B cell (primary cell): ENCODE results near the gene LRRC15. TPM values are rescaled to one million over a fixed set of nuclear protein-coding genes. Genes with fewer than 3 reads are reported as not detected.

ENCODE experiments used
- ATAC-seq: fragments of 200-7000 bp; cut with Tn5 transposase; one replicate; pipeline ENCODE4 v1.10.0; 2021; ENCODE audit warnings: low read depth, mild to moderate bottlenecking, moderate number of reproducible peaks, moderate library complexity
- CTCF ChIA-PET: fragments of 350-600 bp; sonication (Branson Sonifier 250); formaldehyde crosslinking; loops from one replicate; lab custom pipeline; 2021; ENCODE audit warnings: antibody characterized with exemption, inconsistent platforms; lab: Charles Lee
- POLR2A ChIA-PET: fragments of 350-600 bp; sonication (Branson Sonifier 250); formaldehyde crosslinking; loops from one replicate; lab custom pipeline; 2021; ENCODE audit warnings: antibody characterized with exemption; lab: Charles Lee
- DNase-seq: peaks from one replicate; pipeline ENCODE4 v3.0.0; 2013
- H2AFZ ChIP-seq: 2 replicates; pipeline ENCODE4 v1.6.1; 2012; ENCODE audit warnings: mild to moderate bottlenecking, low read depth, low read length; ENCODE audit not compliant: insufficient read depth, poor library complexity, severe bottlenecking
- H3K27ac ChIP-seq, 2 donors: 1 replicate in 1 of 2; 2 replicates in 1 of 2; pipeline ENCODE4 v1.5.1; 2012 to 2013; ENCODE audit warnings: low read length in 2 of 2, mild to moderate bottlenecking in 2 of 2, moderate library complexity in 1 of 2
- H3K27me3 ChIP-seq, 4 experiments: fragments of 200-600 bp in 1 of 4; sonication (generic) in 1 of 4; replicated peaks in 1 of 4; 1 replicate in 2 of 4; 2 replicates in 2 of 4; pipeline versions ENCODE4 v1.6.1 to v1.7.0; 2013 to 2016; ENCODE audit warnings: low read length in 3 of 4, mild to moderate bottlenecking in 2 of 4, mixed read lengths in 1 of 4, moderate library complexity in 1 of 4; ENCODE audit not compliant: insufficient read depth in 4 of 4, control insufficient read depth in 3 of 4; ENCODE audit errors: control extremely low read depth in 1 of 4
- H3K36me3 ChIP-seq, 2 experiments: replicated peaks in 1 of 2; 1 replicate in 1 of 2; 2 replicates in 1 of 2; pipeline versions ENCODE4 v1.6.1 to v1.7.1; 2013; ENCODE audit warnings: low read length in 1 of 2; ENCODE audit not compliant: insufficient read depth in 2 of 2, control insufficient read depth in 1 of 2; ENCODE audit errors: control extremely low read depth in 1 of 2, extremely low read depth in 1 of 2
- H3K4me1 ChIP-seq, 2 donors: fragments of 200-600 bp in 1 of 2; sonication (generic) in 1 of 2; 1 replicate in 1 of 2; 2 replicates in 1 of 2; pipeline versions ENCODE4 v1.5.1 to v1.6.1; 2013 to 2017; ENCODE audit warnings: low read length in 2 of 2; ENCODE audit not compliant: control insufficient read depth in 2 of 2, insufficient read depth in 2 of 2
- H3K4me2 ChIP-seq: replicated peaks from 2 replicates; pipeline ENCODE3; 2012; ENCODE audit warnings: mild to moderate bottlenecking, low read depth, low read length; ENCODE audit not compliant: poor library complexity, severe bottlenecking
- H3K4me3 ChIP-seq, 5 experiments: fragments of 200-600 bp in 1 of 5; sonication (generic) in 1 of 5; 1 replicate in 3 of 5; 2 replicates in 2 of 5; pipeline versions ENCODE4 v1.5.1 to v1.7.0; 2011 to 2016; ENCODE audit warnings: low read length in 4 of 5, mild to moderate bottlenecking in 4 of 5, low read depth in 2 of 5, control low read depth in 1 of 5, moderate library complexity in 1 of 5; ENCODE audit not compliant: insufficient read depth in 1 of 5; ENCODE audit errors: control extremely low read depth in 1 of 5, extremely low read depth in 1 of 5
- H3K79me2 ChIP-seq: fragments of 200-600 bp; sonication (generic); one replicate; pipeline ENCODE4 v1.6.0; 2016; ENCODE audit warnings: low read length; ENCODE audit not compliant: control insufficient read depth, insufficient read depth
- H3K9ac ChIP-seq: fragments of 200-600 bp; sonication (generic); 2 replicates; pipeline ENCODE4 v1.6.1; 2017; ENCODE audit warnings: mild to moderate bottlenecking, low read length, moderate library complexity
- H3K9me3 ChIP-seq, 3 donors: one replicate each; pipeline versions ENCODE4 v1.6.1 to v1.7.1; 2013; ENCODE audit warnings: low read length in 2 of 3; ENCODE audit not compliant: control insufficient read depth in 2 of 3, insufficient read depth in 1 of 3; ENCODE audit errors: control extremely low read depth in 1 of 3
- H4K20me1 ChIP-seq: 2 replicates; pipeline ENCODE4 v1.6.0; 2012; ENCODE audit warnings: mild to moderate bottlenecking, low read length; ENCODE audit not compliant: insufficient read depth, control insufficient read depth, poor library complexity, severe bottlenecking
- H3K27ac Mint-ChIP-seq: one replicate; pipeline ENCODE4 v1.8.0; 2021; ENCODE audit warnings: mixed read lengths
- H3K27me3 Mint-ChIP-seq: one replicate; pipeline ENCODE4 v1.8.0; 2021; ENCODE audit warnings: mixed read lengths
- H3K4me1 Mint-ChIP-seq: one replicate; pipeline ENCODE4 v1.8.0; 2021; ENCODE audit warnings: mixed read lengths
- H3K4me3 Mint-ChIP-seq: one replicate; pipeline ENCODE4 v1.8.0; 2021; ENCODE audit warnings: mixed read lengths
- H3K9me3 Mint-ChIP-seq: one replicate; pipeline ENCODE4 v1.8.0; 2022; ENCODE audit warnings: mixed read lengths; ENCODE audit not compliant: insufficient read depth
- EZH2 ChIP-seq: IDR thresholded peaks from 2 replicates; pipeline ENCODE4 v1.6.1; 2012; ENCODE audit warnings: borderline replicate concordance, low read depth, mild to moderate bottlenecking, moderate library complexity, low read length; ENCODE audit not compliant: insufficient read depth, poor library complexity, severe bottlenecking
- WGBS: methylation state at CpG from one replicate; pipeline ENCODE4 v1.1.5; 2013; ENCODE audit warnings: missing lambda C conversion rate; ENCODE audit not compliant: insufficient coverage; 5-methylcytosine and 5-hydroxymethylcytosine counted together
- intact Hi-C: fragments of 100-400 bp; cut with micrococcal nuclease; formaldehyde crosslinking; loops from one replicate; pipeline ENCODE4 v1.10.0; 2022
- polyA plus RNA-seq: library from polyadenylated mRNA; depleted of rRNA; stranded (reverse); fragments of >200 nt; gene quantifications from 2 replicates; pipeline ENCODE4 v1.2.3, GENCODE V29; 2012
- total RNA-seq, 2 donors: library from RNA; stranded (reverse); fragments of 120-200 nt in 1 of 2; gene quantifications; 1 replicate in 1 of 2; 2 replicates in 1 of 2; pipeline versions ENCODE4 v1.2.3 to v1.2.4, GENCODE V29; 2013 to 2022
- TF ChIP-seq, protein P1 (sequence below): fragments of 200-600 bp; IDR thresholded peaks from one replicate; pipeline ENCODE4 v1.8.0; 2022; ENCODE audit warnings: antibody characterized with exemption, mild to moderate bottlenecking

Gene LRRC15
- total and polyA plus RNA-seq, 2 donors (not counting 1 experiment from before 2014, with no cell fraction given), result not detected

DNA sequence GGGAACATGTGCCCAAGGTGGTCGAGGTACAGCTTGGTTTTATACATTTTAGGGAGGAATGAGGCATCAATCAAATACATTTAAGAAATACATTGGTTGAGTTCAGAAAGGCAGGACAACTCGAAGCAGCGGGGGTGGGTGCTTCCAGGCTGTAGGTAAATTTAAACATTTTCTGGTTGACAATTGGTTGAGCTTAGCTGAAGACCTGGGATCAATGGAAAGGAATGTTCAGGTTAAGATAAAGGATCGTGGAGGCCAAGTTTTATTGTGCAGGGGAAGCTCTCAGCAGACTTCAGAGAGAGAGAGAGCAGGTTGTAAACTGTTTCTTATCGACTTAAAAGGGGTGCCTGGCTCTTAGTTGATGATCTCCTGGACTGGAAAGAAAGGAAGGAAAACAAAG, 29.7 kb downstream of the LRRC15 start:
- peaks cover 8% of the 10 kb centered on the region for H3K4me1 Mint-ChIP-seq
- H3K4me2 ChIP-seq, result no peak overlapping the region
- no peaks in the 10 kb centered on the region for H3K79me2 ChIP-seq
- H3K4me3 ChIP-seq, result no peak overlapping the region
- H3K36me3 ChIP-seq, result no peaks in the 10 kb centered on the region
- no peak overlapping the region for H3K9ac ChIP-seq
- no peaks in the 10 kb centered on the region for H4K20me1 ChIP-seq
- ChIA-PET CTCF (interaction anchor here (0.6 to 2.1 kb wide), 3 partner anchors 39 to 925 kb away, joined by 3 to 8 read pairs (median 3); no protein-coding TSS in a partner anchor), POLR2A (no interaction called here)
- no peak overlapping the region for H3K27ac ChIP-seq
- peaks cover 0 to 3% of the 10 kb centered on the region in 2 donors for H3K4me1 ChIP-seq
- H3K4me3 Mint-ChIP-seq, result no peak overlapping the region
- DNase-seq (no peak), ATAC-seq (no peak)
- no peak overlapping the region for H3K27ac Mint-ChIP-seq
- 71% methylated on average over 4 of the region's 5 CpGs for WGBS
- H3K27me3 ChIP-seq, result peaks cover 0 to 13% (median 0%) of the 10 kb centered on the region in 4 experiments
- H3K9me3 ChIP-seq, result no peaks in the 10 kb centered on the region
- no peak for TF ChIP-seq EZH2
- TF ChIP-seq, protein P1, sequence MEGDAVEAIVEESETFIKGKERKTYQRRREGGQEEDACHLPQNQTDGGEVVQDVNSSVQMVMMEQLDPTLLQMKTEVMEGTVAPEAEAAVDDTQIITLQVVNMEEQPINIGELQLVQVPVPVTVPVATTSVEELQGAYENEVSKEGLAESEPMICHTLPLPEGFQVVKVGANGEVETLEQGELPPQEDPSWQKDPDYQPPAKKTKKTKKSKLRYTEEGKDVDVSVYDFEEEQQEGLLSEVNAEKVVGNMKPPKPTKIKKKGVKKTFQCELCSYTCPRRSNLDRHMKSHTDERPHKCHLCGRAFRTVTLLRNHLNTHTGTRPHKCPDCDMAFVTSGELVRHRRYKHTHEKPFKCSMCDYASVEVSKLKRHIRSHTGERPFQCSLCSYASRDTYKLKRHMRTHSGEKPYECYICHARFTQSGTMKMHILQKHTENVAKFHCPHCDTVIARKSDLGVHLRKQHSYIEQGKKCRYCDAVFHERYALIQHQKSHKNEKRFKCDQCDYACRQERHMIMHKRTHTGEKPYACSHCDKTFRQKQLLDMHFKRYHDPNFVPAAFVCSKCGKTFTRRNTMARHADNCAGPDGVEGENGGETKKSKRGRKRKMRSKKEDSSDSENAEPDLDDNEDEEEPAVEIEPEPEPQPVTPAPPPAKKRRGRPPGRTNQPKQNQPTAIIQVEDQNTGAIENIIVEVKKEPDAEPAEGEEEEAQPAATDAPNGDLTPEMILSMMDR, result no peak
- no peaks in the 10 kb centered on the region for H3K9me3 Mint-ChIP-seq
- peaks cover 28% of the 10 kb centered on the region for H3K27me3 Mint-ChIP-seq
- no peak overlapping the region for H2AFZ ChIP-seq
- intact Hi-C loops, result loop anchor here (5.0 kb wide), 1 partner anchor 1873 kb away; no protein-coding TSS in a partner anchor

DNA sequence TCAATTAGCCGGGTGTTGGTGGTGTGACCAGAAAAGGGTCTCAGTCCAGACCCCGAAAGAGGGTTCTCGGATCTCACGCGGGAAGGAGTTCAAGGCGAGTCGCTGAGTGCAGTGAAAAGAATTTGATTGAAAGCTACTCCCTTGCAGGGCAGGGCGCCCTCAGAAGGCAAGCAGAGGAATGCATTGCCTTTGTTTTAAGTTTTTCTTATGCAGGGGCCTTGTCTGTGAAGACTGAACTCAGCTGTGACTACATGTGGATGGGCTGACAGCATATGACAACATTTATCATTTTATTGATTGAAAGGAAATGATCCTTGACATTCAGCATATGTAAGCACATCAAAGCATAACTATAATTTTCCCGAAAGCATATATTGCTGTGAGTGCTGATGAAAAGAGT, 30.2 kb downstream of the LRRC15 start:
- Mint-ChIP-seq H3K4me1 (peaks cover 8% of the 10 kb centered on the region), H3K9me3 (no peaks in the 10 kb centered on the region), H3K27ac (no peak overlapping the region), H3K27me3 (peaks cover 29% of the 10 kb centered on the region), H3K4me3 (no peak overlapping the region)
- Histone ChIP-seq H3K4me1 (peaks cover 0 to 3% of the 10 kb centered on the region in 2 donors), H3K4me3 (no peak overlapping the region), H3K9ac (no peak overlapping the region), H3K9me3 (no peaks in the 10 kb centered on the region), H3K27me3 (peaks cover 0 to 15% (median 0%) of the 10 kb centered on the region in 4 experiments), H2AFZ (no peak overlapping the region), H3K79me2 (no peaks in the 10 kb centered on the region), H3K27ac (no peak overlapping the region), H3K36me3 (no peaks in the 10 kb centered on the region), H4K20me1 (no peaks in the 10 kb centered on the region), H3K4me2 (no peak overlapping the region)
- ChIA-PET CTCF (interaction anchor here (0.6 to 2.1 kb wide), 4 partner anchors 39 to 926 kb away, joined by 3 to 8 read pairs (median 3); no protein-coding TSS in a partner anchor), POLR2A (no interaction called here)
- 82% methylated on average over 8 of the region's 9 CpGs for WGBS
- intact Hi-C loops, result no loop called here
- TF ChIP-seq, protein P1, result no peak
- TF ChIP-seq EZH2, result no peak
- no peak for DNase-seq
- no peak for ATAC-seq
